Spleen (tissue), 7 donors: ENCODE measurements around the gene PTBP3.

Source experiments
- CTCF ChIP-seq, 11 experiments: fragments of 200-600 bp in 7 of 11; fragments of 450-650 bp in 4 of 11; sonication (generic) in 4 of 11; IDR thresholded peaks in 8 of 11; conservative IDR thresholded peaks in 3 of 11; 1 replicate in 7 of 11; 2 replicates in 4 of 11; pipeline versions ENCODE4 v1.4.0 to v1.8.0; 2016 to 2021; ENCODE audit warnings: antibody characterized with exemption in 11 of 11, inconsistent platforms in 4 of 11, mild to moderate bottlenecking in 1 of 11
- POLR2A ChIP-seq, 3 donors: fragments of 450-650 bp; IDR thresholded peaks; one replicate each; pipeline ENCODE4 v1.5.1; 2017; ENCODE audit warnings: antibody characterized with exemption in 3 of 3, mild to moderate bottlenecking in 1 of 3
- POLR2AphosphoS5 ChIP-seq, 3 donors: sonication (generic); formaldehyde crosslinking; IDR thresholded peaks; one replicate each; pipeline ENCODE4 v1.5.1; 2017; ENCODE audit warnings: antibody characterized with exemption in 3 of 3
- donor health status: DM: no; HTN: no; CAD: no; lungs with moderate emphysema.
- donor health status: DM: no; HTN: no; CAD: no.
- donor health status: DM: no; HTN: no; CAD: no.

- no peak for TF ChIP-seq POLR2AphosphoS5 (IDR thresholded peaks at IDR 0.05)
- TF ChIP-seq CTCF (IDR thresholded peaks at IDR 0.05 in 8 of 11, conservative IDR thresholded peaks at IDR 0.05 in 3 of 11) = no peak
- no peak for TF ChIP-seq POLR2A (IDR thresholded peaks at IDR 0.05)
These were observed 48.4 kb downstream of the PTBP3 start for GRCh38 chr9:112285056-112285455.
